NCI-H2107 (cell line): ENCODE results near the gene RAD23A.
"Not testable (repeated sequence)": the region's sequence is repeated elsewhere in the genome, so short reads cannot be mapped to it uniquely, and the experiment has no call there.

Experiments
- DNase-seq: peaks from one replicate; lab custom pipeline; 2025; lab: John Stamatoyannopoulos, UW

The RAD23A gene

DNA sequence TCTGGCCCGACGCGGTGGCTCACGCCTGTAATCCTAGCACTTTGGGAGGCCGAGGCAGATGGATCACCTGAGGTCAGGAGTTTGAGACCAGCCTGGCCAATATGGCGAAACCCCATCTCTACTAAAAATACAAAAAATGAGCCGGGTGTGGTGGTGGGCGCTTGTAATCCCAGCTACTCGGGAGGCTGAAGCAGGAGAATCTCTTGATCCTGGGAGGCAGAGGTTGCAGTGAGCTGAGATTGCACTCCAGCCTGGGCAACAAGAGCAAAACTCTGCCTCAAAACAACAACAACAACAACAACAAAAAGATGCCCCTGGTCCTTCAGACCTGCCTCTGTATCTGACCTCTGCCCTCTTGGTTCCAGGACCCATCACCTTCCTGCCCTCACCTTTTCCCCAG lies 9.9 kb downstream of the RAD23A start:
- DNase-seq, result not testable (repeated sequence)

GRCh38 chr19:12955996-12956395 lies 10.3 kb downstream of the RAD23A start:
- DNase-seq, result no peak

GRCh38 chr19:12956446-12957388 lies 11.1 kb downstream of the RAD23A start, which contains the start of gene GADD45GIP1:
Gene GADD45GIP1 (minus strand): TSS chr19:12957223. CDS start chr19:12957212, 11 bp downstream.
- no peak for DNase-seq

DNA sequence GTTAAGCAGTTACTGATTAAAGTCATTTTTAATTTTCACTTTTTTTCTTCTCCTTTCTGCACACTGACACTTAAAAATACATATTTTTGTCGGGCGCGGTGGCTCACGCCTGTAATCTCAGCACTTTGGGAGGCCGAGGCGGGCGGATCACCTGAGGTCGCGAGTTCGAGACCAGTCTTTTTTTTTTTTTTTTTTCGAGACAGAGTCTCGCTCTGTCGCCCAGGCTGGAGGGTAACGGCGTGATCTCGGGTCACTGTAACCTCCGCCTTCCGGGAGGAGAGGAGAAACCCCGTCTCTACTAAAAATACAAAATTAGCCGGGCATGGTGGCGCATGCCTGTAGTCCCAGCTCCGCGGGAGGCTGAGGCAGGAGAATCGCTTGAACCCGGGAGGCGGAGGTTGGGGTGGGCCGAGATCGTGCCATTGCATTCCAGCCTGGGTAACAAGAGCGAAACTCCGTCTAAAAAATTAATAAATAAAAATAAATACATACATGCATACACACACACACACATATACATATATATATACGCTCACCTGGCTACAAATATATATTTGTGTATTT lies 11.8 kb downstream of the RAD23A start:
- not testable (repeated sequence) for DNase-seq

GRCh38 chr19:12959481-12959880 lies 13.8 kb downstream of the RAD23A start:
- DNase-seq, result no peak

- peak; percentile 74 for DNase-seq
Measured at GRCh38 chr19:12965017-12965811, 19.6 kb downstream of the RAD23A start.

GRCh38 chr19:12965812-12966135 lies 20.1 kb downstream of the RAD23A start:
- DNase-seq, result no peak

DNA sequence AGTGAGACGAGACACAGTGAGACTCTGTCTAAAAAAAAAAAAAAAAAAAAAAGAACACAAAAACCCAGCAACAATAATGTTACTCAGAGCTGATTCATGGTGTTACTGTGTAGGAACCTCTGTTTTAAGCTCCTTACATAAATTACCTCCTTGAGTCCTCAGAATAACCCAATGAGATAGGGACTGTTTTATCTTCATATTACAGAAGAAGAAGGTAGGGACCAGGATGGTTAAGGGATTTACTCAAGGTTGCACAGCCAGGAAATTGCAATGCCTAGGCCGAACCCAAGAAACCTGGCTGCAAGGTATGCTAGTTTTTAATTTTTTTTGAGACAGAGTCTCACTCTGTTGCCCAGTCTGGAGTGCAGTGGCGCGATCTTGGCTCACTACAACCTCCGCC lies 22.2 kb downstream of the RAD23A start:
- no peak for DNase-seq

GRCh38 chr19:12969292-12969988 lies 23.8 kb downstream of the RAD23A start, which contains the start of gene DAND5:
Gene DAND5 (plus strand): TSS chr19:12969576. CDS start chr19:12969661, 85 bp downstream.
- DNase-seq, result no peak

DNA sequence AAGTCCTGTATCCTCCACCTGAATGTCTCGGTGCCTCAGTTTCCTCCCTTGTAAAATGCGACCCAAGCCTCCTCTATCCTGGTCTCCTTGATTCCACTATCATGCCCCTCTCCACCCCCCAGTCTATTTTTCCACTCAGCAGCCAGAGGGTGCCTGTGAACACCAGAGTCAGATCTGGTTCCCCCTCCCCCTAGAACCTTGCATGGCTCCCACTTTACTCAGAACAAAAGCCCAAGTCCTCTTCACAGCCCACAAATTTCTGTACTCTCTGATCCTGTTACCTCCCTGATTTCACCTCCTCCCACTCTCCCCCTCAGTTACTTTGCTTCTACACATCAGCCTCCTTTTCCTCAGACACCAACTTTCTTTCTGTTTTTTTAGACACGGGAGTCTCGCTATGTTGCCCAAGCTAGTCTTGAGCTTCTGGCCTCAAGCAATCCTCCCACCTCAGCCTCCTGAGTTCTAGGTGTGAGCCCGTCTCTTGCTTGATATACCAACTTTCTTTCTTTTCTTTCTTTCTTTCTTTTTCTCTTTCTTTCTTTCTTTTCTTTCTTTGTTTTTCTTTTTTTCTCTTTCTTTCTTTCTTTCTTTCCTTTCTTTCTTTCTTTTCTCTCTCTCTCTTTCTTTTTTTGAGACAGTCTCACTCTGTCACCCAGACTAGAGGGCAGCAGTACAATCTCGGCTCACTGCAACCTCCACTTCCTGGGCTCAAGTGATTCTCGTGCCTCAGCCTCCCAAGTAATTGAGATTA lies 24.6 kb downstream of the RAD23A start:
- no peak for DNase-seq

DNA sequence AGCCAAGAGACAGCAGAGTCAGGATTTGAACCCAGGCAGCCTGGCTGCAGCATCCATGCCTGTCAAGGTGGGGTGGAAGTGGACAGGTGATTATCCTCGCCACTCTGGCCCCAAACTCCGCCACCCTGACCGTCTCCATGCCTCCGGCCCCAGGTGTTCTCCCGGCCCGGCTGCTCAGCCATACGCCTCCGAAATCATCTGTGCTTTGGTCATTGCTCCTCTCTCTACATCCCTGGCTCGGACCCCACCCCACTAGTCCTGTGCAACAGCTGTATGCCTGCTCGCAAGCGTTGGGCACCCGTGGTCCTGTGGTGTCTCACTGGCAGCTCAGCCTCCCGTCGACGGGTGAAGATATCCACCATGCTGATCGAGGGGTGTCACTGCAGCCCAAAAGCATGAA lies 27.6 kb downstream of the RAD23A start:
- no peak for DNase-seq

DNA sequence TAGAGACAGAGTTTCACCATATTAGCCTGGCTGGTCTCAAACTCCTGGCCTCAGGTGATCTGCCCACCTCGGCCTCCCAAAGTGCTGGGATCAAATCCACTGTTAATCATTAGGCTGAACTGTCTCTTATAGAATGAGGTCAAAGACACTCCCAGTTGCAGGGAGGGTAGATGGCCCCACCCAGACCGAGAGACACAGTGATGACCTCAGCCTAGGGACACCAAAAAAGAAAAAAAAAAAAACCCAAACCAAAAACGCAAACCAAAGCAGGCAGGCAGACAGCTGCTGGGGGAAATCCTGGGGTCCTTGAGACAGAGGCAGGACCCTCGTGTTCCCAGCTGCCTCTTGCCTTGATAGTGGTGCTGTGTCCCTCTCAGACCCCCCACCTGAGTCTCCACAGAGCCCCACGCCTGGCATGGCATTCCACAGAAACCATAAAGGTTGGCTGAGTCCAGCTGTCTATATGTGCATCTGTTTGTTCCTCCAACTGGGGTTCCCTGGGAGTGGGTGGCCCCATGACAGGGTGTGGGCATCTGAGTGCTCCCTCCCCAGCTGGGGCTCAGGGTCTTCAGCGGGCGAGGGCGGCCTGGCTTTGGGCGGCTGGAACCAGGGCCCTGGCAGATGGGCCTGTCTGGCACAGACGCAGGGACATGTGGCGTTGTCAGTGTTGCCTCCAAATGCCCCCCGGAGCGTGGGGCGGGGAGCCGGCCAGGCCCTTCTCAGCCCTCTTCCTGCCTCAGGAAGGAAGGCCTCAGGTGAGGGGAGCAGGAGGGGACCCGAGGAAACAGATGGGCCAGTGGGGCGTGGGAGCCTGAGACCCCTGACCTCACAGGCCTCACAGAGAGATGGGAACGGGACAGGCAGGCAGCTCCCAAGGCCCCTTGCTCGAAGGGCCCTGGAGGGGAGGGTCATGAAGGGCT lies 28.9 kb downstream of the RAD23A start:
- DNase-seq, result no peak

GRCh38 chr19:12975221-12975741 lies 29.6 kb downstream of the RAD23A start:
- DNase-seq, result no peak

GRCh38 chr19:12976109-12976508 lies 30.4 kb downstream of the RAD23A start:
- not testable (repeated sequence) for DNase-seq

- DNase-seq, result no peak
Measured at GRCh38 chr19:12979974-12980373, 34.3 kb downstream of the RAD23A start.

GRCh38 chr19:12982648-12983047 lies 37.0 kb downstream of the RAD23A start:
- DNase-seq, result no peak

- DNase-seq, result no peak
Measured at GRCh38 chr19:12983091-12983490, 37.4 kb downstream of the RAD23A start.

DNA sequence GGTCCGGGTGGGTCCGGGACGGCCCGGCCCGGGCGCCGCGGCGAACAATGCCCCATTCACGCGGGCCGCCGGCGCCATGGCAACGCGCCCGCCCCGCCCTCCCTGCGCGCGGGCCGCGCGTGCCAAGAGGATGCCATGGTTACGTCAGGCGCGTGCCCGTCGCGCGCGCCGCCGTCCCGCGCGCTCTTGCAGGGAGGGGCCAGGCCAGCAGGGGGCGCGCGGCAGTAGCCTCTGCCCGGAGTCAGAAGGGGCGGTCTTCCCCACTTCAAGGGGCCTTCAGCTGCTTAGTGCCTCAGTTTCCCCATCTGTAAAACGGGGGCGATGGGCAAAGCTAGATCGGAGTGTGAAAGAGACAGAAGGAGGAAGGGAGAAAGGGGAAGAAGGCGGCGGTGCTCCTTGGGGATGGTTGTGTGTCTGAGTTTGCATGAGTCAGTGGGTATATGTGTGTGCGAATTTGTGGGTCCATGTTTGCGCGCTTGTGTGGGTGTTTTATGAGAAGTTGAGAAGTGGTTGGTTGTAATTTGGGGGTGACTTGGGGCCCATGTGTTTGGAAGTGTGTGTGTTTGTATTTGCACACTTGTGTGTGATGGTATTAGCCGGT lies 38.0 kb downstream of the RAD23A start:
- no peak for DNase-seq

DNA sequence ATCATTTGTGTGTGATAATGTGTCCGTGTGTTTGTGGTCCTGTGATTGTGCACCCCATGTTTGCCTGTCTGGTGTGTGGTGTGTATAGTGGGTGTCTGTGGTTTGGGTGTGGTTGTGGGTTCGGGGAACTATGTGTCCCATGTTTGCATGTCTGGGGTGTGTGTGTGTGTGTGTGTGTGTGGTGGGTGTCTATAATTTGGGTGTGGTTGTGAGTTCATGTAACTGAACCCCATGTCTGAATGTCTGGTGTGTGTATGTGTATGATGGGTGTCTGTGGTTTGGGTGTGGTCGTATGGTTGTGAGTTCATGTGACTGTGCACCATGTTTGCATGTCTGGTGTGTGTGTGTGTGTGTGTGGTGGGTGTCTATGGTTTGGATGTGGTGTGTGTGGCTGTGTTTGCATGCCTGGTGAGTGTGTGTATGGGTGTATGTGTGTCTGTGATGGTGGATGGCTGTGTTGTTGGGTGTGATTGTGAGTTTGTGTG lies 38.5 kb downstream of the RAD23A start:
- DNase-seq, result no peak
